GM21717 (cell line): ENCODE data around the gene CYREN.
A peak's percentile ranks its signal among the peaks of the same experiment; 100 is the strongest.
"Not testable (repeated sequence)": the region's sequence is repeated elsewhere in the genome, so short reads cannot be mapped to it uniquely, and the experiment has no call there.

Source experiments
- ATAC-seq: cut with Tn5 transposase; IDR thresholded peaks from one replicate; pipeline ENCODE4 v1.9.1; 2021; ENCODE audit warnings: mild to moderate bottlenecking, moderate library complexity; ENCODE audit not compliant: unreplicated experiment

Gene CYREN

DNA sequence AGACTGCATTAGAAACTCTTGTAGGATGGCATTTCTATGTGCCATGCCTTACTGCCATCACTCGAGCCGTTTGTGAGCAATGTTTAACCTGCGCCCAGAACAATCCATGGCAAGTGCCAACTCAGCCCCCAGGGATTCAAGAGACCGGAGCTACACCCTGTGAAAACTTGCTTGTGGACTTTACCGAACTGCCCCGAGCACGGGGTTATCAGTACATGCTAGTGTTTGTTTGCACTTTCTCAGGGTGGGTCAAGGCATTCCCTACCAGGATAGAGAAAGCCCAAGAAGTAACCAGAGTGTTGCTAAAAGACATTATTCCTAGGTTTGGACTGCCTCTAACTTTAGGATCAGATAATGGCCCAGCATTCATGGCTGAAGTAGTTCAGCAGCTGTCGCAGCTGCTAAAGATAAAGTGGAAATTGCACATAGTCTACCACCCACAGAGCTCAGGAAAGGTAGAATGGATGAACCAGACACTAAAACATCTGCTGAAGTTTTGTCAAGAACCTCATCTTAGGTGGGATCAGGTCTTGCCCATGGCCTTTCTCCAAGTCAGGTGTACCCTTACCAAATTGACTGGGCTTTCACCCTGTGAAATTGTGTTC is 8.9 kb upstream of the CYREN start:
- ATAC-seq, result no peak

DNA sequence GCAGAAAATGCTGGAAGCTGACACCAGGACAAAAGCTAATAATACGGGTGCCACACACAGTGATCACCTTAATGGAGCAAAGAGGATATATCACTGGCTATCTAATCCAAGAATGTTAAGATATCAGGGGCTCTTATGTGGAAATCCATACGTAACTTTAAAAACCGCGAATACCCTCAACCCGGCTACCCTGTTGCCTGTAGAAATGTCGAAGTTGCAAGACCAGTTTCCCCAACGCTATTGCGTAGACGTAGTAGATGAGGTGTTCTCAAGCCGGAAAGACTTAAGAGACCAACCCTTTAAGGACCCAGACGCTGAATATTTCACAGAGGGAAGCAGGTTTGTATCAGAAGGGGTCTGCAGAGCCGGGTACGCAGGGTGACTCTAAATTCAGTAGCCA is 7.9 kb upstream of the CYREN start:
- ATAC-seq, result no peak

DNA sequence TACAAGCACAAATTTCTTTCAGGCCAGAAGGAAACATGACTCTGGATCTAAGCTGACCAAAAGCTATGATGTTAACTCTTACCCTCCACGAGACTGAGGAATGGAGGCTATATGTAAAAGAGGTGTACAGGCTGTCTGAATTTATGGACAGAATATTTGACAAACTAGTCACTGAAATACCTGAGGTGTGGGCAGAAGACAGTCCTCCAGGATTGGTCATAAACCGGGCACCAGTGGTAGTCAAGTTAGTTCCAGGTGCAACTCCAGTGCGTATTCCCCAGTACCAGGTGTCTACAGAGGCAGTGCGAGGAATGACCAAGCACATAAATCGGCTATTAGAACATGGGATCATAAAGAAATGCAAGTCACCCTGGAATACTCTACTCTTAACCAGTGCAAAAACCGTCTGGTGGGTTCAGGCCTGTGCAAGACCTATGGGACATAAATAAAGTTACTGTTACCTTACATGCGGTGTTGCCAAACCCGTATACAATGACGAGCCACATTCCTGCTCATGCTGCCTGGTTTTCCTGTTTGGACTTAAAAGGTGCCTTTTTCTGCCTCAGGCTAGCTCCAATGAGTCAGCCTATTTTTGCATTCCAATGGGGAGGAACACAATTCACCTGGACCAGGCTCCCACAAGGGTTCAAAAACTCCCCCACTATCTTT is 6.7 kb upstream of the CYREN start:
- ATAC-seq, result no peak

DNA sequence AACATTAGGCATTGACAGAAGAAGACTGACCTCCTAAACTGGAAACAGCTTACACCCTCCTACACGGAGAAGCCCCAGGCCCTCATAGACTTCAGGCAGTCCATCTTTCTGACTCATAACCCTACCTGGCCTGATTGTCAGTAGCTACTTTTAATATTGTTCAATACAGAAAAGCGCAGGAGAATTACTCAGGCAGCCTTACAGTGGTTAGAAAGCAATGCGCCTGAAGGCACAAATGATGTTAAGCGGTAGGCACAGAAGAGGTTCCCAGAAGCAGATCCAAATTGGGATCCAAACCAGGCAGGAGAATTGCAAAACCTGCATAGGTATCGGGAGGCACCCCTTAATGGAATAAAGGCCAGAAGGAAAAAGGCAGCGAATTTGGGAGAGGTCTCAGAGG is 5.4 kb upstream of the CYREN start:
- no peak for ATAC-seq

DNA sequence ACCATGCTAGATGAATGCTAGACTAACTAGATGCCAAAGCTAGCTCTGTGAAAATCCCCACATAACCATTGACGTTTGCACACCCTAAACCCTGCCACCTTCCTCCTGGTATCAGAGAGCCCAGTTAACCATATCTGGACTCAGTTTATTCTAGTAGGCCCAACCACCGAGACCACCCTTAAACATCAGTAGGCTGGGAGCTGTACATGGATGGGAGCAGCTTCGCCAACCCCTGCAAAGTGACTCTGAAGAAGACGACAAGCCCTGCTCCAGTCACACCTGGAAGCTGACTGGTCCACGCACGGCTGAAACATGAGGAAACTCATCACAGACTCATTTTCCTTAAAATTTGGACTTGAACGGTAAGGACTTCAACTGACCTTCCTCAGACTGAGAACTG is 4.4 kb upstream of the CYREN start:
- no peak for ATAC-seq

DNA sequence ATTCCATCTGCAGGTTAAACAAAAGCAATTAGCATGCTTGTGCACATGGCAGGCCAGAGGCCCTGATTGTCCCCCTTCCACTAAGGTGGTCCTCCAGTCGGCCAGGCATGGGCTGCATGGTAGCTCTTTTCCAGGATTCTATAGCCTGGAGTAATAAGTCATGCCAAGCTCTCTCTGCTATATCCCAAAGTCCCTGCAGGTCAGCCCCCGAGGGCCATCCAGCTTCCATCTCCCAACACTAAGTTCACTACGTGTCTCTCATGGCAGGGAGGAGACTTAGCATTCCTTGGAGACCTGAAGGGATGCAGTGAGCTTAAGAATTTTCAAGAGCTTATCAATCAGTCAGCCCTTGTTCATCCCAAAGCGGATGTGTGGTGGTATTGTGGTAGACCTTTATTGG is 3.4 kb upstream of the CYREN start:
- not testable (repeated sequence) for ATAC-seq

DNA sequence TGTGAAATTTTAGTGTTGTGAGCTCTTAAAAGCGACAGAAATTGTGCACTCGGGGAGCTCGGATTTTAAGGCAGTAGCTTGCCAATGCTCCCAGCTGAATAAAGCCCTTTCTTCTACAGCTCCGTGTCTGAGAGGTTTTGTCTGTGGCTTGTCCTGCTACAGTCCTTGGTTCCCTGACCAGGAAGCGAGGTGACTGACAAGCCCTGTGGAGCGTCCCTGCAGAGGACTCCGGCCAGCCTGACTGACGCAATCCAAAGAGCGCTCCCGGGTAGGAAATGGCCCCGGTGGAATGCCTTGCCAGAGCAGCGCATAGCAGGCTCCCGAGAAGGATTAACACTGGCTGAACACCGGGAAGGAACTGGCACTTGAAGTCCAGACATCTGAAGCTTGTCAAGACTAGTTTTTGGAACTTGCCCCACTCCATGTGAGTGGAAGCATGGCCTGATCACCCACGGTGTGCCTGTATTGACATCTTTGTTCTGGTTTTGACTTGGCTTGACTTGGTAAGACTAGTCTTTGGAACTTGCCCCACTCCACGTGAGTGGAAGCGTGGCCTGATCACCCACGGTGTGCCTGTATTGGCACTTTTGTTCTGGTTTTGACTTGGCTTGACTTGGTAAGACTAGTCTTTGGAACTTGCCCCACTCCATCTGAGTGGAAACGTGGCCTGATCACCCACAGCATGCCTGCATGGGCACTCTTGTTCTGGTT is 1.2 kb upstream of the CYREN start:
- ATAC-seq, result not testable (repeated sequence)

DNA sequence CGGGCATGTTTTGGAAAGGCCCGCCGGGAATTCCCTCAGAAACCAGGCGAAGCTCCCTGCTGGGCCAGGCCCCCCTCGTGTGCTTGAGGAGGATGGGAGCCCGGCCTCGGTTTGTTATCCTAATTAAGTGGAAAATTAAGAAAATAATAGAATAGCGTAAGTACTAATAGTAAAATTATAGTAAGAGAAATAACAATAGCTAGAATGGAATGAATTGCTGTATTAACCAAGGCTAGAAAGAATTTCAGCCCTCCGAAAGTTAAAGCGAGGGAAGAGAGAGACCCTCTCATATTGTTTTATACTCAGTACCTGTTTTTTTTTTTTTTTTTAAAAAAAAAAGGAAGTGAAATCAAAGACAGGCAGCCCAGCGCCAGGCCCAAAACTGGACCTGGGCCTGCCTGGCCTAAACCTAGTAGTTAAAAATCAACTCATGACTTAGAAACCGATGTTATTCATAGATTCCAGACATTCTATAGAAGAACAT is 533 bp upstream of the CYREN start:
- peak; percentile 32 for ATAC-seq

DNA sequence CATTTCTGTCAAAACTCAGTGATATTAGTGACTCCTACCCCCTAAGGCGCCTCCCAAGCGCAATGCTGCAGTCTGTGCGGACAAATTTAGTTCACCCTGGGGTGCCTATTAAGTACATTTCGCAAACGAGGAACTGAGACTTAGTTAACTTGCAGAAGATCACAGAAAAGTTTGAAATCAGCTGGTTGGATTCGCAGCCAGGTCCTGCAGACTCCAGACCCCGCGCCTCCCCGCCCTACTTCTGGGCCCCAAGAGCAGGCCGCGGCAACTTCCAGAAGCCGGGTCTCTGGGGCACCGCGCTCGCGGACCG is 588 bp downstream of the CYREN start:
- ATAC-seq, result peak; percentile 17

DNA sequence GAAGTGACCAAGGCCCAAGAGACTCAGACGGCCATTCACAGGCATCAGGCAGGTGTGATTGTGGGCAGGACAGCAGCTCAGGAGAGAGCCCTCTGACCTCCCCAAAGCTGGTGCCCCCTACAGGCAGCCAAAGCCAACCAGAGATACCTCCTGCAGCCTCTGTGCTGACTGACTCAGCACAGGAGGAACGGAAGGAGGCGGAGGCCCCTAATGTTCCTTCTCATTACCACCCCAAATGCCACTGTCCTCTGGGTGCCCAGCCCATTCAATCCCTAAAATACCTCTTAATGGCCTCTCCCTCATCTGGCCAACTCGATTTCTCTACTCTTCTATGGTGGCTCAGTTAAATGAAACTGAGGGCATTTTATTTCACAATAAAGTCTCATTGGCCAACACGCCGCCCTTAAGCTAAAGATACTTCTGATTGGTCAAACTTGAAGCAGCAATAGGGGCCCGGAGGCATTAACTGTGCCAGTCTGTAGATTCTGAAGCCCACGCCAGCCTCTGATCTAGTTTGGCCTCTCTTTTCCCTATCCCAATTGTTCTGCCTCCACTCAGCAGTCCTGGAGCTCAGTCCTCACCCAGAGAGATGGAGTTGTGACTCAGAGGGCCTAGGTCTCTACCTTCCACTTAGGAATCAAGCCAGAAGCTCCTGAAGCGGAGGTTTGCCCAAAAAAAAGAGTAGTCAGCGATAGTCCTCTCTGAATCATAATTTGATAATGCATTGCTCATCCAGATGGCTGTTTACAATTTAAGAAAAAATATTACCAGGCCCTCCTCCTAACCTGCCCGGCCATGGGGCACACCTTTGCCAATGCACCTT is 1.2 kb downstream of the CYREN start:
- ATAC-seq, result peak; percentile 40

DNA sequence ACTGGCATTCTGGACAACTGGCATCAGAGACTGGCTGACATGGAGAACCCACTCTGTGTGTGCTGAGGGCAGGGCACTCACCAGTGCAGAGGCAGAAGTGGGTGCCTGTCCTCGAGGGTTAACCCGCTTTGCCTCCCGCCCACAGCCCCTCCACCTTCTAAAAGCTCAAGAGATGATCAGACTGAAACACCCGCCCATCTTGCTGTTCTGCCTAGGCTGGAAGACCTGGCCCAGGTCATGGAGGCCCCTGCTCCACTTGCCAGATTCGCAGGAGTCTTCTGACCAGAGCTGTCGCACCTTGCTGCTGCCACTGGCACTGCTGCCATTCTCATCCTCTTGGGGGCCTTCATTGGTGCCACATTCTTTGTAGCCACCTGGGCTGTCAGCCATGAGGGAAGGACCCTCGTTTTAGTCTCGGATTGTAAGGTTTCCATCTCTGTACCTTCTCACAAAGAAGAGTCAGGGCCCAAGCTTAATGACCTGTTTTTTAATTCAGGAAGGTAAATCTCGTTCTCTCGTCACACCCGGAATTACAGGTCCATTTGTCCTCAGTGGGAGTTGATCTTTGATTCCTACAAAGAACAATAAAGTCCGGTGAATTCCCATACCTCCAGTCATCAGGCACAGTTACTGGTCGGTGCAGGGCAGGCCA is 1.9 kb downstream of the CYREN start:
- no peak for ATAC-seq

DNA sequence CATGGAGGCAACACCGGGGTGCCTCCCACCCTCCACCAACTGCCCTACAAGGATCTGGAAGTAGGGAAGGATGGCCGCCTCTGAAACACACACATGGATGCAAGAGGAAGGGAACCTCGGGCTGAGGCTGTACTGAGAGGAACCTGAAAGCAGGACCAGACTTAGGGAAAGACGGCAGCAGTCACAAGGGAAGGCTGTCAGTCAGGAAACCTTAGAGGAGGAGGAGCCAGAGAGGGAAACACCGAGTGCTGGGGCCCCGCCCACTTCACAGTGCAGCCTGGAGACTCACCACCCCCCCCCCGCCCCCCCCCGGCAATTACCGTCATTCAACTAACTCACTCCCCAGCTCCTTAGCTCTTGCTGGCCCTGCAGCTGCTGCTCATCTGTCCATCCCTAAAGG is 2.5 kb downstream of the CYREN start:
- ATAC-seq, result no peak

DNA sequence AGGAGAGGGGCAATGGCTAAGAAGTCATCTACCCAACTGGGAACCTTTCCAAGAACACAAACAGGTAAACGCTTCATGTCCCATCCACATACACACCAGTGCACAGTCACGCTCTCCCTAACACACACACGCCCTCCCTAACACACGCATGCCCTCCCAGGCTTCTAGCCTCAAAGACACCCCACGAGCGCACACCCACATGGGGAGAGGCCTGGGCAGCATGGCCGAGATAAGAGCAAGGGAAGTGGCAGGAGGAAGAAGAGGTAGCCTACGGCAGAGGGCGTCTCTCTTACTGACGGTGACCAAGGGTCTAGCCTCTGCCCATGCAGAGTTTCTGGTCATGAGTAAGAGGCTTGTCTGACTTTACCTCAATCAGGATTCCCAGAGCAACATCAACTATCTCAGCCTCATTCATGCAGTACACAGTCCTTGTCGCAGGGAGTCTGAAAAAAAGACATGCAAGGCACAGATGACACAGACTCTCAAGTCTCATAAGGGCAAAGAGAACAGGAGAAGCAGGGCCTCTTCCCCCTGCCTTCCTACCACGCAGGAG is 3.1 kb downstream of the CYREN start:
- ATAC-seq, result no peak

DNA sequence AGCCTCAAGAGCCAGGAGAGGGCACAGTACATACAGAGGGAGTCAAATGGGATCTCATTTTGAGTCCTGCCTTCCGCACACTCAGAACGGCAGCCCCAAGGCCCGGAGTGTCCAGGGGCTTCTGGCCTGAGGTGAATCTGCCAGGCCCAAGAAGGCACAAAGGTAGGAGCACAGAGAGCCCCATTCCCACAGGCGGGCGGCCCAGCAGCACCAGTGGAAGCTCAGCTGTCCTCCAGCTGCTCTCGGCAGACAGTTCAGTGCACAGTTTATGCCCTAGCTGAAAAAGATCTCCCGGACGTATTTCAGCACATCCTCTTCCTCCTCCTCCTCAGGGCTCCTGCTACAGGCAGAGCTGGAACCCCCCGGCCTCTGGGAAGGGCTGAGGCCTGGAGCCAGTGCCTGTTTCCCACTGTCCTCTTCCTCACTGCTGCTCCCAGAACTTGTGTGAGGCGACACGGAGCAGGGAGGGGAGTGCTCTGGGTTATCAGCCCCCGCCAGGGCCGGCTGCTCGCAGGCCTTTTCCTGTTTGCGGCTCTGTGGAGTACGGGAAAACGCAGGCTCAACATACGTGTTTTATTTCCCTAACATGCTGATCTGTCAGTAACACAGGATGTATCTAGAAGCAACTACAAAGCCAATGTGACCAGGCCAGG is 4.0 kb downstream of the CYREN start:
- no peak for ATAC-seq

DNA sequence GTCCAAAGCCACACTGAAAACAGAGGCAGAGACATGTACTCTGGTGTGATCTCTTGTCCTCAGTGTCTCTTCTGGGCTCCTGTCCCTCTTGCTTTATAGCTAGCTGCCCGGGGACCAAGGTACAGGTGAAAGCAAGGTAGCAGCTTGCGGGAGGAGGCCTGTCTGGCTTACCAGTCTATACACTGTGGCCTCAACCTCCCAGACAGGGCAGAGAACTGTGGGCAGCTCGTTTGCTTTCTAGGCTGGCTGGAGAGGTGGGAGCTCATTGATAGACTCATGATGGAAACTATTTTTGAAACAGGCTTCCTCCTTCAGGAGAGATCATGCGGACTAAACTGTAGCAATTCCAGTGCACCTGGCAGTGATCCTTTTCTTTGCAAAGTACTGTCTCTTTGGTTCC is 4.6 kb downstream of the CYREN start:
- no peak for ATAC-seq

DNA sequence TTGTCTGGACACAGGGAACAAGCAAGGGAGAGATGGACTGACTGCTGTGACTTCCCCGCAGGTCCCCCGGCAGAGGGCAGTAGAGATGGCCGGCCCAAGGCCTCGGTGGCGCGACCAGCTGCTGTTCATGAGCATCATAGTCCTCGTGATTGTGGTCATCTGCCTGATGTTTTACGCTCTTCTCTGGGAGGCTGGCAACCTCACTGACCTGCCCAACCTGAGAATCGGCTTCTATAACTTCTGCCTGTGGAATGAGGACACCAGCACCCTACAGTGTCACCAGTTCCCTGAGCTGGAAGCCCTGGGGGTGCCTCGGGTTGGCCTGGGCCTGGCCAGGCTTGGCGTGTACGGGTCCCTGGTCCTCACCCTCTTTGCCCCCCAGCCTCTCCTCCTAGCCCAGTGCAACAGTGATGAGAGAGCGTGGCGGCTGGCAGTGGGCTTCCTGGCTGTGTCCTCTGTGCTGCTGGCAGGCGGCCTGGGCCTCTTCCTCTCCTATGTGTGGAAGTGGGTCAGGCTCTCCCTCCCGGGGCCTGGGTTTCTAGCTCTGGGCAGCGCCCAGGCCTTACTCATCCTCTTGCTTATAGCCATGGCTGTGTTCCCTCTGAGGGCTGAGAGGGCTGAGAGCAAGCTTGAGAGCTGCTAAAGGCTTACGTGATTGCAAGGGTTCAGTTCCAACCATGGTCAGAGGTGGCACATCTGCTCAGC is 6.0 kb downstream of the CYREN start:
- no peak for ATAC-seq

DNA sequence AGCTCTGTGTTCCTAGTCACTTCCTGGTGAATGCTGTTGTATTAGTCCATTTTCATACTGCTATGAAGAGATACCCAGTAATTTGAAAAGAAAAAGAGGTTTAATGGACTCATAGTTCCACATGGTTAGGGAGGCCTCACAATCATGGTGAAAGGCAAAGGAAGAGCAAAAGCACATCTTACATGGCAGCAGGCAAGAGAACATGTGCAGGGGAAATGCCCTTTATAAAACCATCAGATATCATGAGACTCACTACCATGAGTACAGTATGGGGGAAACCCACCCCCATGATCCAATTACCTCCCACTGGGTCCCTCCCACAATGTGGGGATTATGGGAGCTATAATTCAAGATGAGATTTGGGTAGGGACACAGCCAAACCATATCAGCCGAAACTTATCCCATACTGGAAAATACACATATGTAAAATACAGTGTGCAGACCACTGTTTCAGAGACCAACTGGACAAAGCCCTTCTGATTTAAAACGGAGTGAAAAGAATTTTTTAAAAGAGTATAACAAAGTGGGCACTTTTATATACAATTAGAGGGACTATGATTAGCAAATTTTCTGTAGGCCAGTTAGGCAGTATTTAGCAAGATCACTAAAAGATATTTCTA is 8.0 kb downstream of the CYREN start:
- no peak for ATAC-seq

DNA sequence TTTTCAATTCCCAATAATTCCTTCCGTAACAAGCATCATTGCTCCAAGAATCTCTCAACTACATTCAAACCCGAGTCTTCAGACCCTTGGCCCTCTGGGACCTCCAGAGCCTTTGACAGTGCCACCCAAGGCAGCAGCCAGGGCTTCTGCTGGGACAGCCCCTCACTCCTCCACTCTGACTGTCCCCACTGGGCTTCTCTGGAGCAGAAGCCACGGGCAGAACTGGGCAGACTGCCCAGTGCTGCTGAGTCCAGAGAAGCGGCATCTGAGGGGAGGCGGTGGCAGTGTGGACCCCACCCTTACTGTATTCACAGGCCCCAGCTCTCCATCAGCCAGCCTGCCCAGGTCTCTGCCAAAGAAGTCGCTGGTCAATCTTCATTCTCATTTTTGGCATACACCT is 8.8 kb downstream of the CYREN start:
- ATAC-seq, result no peak
